ENCODE results near the gene SELENOT. TPM values are rescaled to one million over a fixed set of nuclear protein-coding genes. Genes with fewer than 3 reads are reported as not detected.

Gene SELENOT
- total RNA-seq, 1 experiment from 2014 or later, result 73.8 TPM

GRCh38 chr3:150627557-150627956, 24.4 kb downstream of the SELENOT start:
- H3K27me3 ChIP-seq (ENCODE audit: insufficient read depth, low read length), result no peaks in the 10 kb centered on the region
- DNase-seq, result no peak
- no peak overlapping the region for H4K5ac ChIP-seq (ENCODE audit: insufficient read length, low read depth, low read length)
- no peak overlapping the region for H2BK15ac ChIP-seq (ENCODE audit: low read depth, low read length)
- no peak overlapping the region for H3K4me2 ChIP-seq (ENCODE audit: insufficient read depth, insufficient read length, low read length)
- no peak overlapping the region for H3K9ac ChIP-seq (ENCODE audit: extremely low read depth, insufficient read length, low read length)
- H2BK20ac ChIP-seq (ENCODE audit: low read depth, low read length, poor library complexity, severe bottlenecking), result no peak overlapping the region
- H2AK5ac ChIP-seq (ENCODE audit: insufficient read length, low read length), result no peak overlapping the region
- H2AFZ ChIP-seq (ENCODE audit: low read length), result no peak overlapping the region
- H2BK120ac ChIP-seq (ENCODE audit: low read depth, low read length, poor library complexity, severe bottlenecking), result no peak overlapping the region
- H4K20me1 ChIP-seq (ENCODE audit: control insufficient read depth, insufficient read depth, insufficient read length), result no peaks in the 10 kb centered on the region
- no peak overlapping the region for H3K56ac ChIP-seq (ENCODE audit: insufficient read length, low read depth, low read length)
- Mint-ChIP-seq H3K4me3 (no peak overlapping the region), H3K4me1 (peaks cover 4 to 7% of the 10 kb centered on the region in 2 experiments; a peak in 2 of 4 replicates), H3K36me3 (ENCODE audit: insufficient read depth in 1 of 3, low read depth in 3 of 3) (peaks cover 17 to 43% (median 38%) of the 10 kb centered on the region in 3 experiments; a peak in 6 of 7 replicates), H3K27me3 (ENCODE audit: low read depth) (no peaks in the 10 kb centered on the region), H3K27ac (no peak overlapping the region), H3K9me3 (no peaks in the 10 kb centered on the region; a peak in 1 of 5 replicates)
- no peak overlapping the region for H3K14ac ChIP-seq (ENCODE audit: insufficient read depth, low read length)
- H3K23me2 ChIP-seq (ENCODE audit: insufficient read length, low read depth, low read length, poor library complexity, severe bottlenecking), result no peaks in the 10 kb centered on the region
- no peak overlapping the region for H4K8ac ChIP-seq (replicated peaks; ENCODE audit: insufficient read length, low read depth, low read length)
- WGBS (ENCODE audit: extremely low coverage, insufficient read length, low lambda C conversion rate), result no CpG with 5 or more reads among the region's 2 CpGs
- H4K91ac ChIP-seq (ENCODE audit: insufficient read length, low read depth, low read length), result no peak overlapping the region
- H3K9me3 ChIP-seq (ENCODE audit: control insufficient read depth, low read depth, low read length), result no peaks in the 10 kb centered on the region
- TF ChIP-seq CTCF (conservative IDR thresholded peaks at IDR 0.05), result no peak
- H3K79me1 ChIP-seq (ENCODE audit: insufficient read depth, low read depth, low read length, poor library complexity, severe bottlenecking), result no peaks in the 10 kb centered on the region
- H3K18ac ChIP-seq (ENCODE audit: insufficient read length, low read depth, low read length), result no peak overlapping the region
- H2BK5ac ChIP-seq (ENCODE audit: insufficient read length, low read length), result no peak overlapping the region
- no peak overlapping the region for H3K23ac ChIP-seq (ENCODE audit: insufficient read length, low read depth, low read length)
- no peaks in the 10 kb centered on the region for H3K79me2 ChIP-seq (ENCODE audit: insufficient read depth, low read length)
- no peak overlapping the region for H3K4ac ChIP-seq (ENCODE audit: low read depth, low read length)
- no peak overlapping the region for H3K27ac ChIP-seq (ENCODE audit: insufficient read length, low read depth, low read length)
- H3T11ph ChIP-seq (ENCODE audit: low read length), result no peak overlapping the region
- H3K4me1 ChIP-seq (ENCODE audit: insufficient read depth, low read length), result no peaks in the 10 kb centered on the region; the same call in 1 of the 2 replicates
- no peak overlapping the region for H2BK12ac ChIP-seq (ENCODE audit: insufficient read length, low read depth, low read length)

Measured in H9 (cell line).